A549 (cell line): Measurements from ENCODE around the gene CDK4. TPM values are rescaled to one million over a fixed set of nuclear protein-coding genes. Genes with fewer than 3 reads are reported as not detected.
A peak's percentile ranks its signal among the peaks of the same experiment; 100 is the strongest.

Experiments
- ATAC-seq, 2 experiments: fragments of 200-7000 bp in 1 of 2; fragments of >200 bp in 1 of 2; cut with Nextera tagmentation in 1 of 2; cut with Tn5 transposase in 1 of 2; 3 replicates each; pipeline versions ENCODE4 v1.8.0 to v1.9.1; 2018 to 2020; ENCODE audit warnings: mild to moderate bottlenecking in 1 of 2, moderate library complexity in 1 of 2
- CTCF ChIA-PET: fragments of 300-600 bp; sonication (Branson Sonifier 250); formaldehyde crosslinking; extraction: SDS; loops from one replicate; lab custom pipeline; 2021; ENCODE audit warnings: antibody characterized with exemption, inconsistent platforms; lab: Yijun Ruan, JAX
- POLR2A ChIA-PET: fragments of 350-600 bp; formaldehyde crosslinking; extraction: SDS; loops from one replicate; lab custom pipeline; 2021; ENCODE audit warnings: antibody characterized with exemption, inconsistent platforms; lab: Yijun Ruan, JAX
- DNase-seq, 2 experiments: peaks; one replicate each; pipeline versions ENCODE4 v3.0.0 to v3.0.0-alpha.2; 2011 to 2016; ENCODE audit warnings: low read depth in 1 of 2, low spot score in 1 of 2
- FAIRE-seq: peaks from 2 replicates; lab custom pipeline; 2011; peaks lifted over from hg19 to GRCh38; lab: Jason Lieb, UNC
- H3K27ac ChIP-seq, 2 experiments: fragments of >200 bp; sonication (Bioruptor Twin); formaldehyde crosslinking; 3 replicates each; pipeline ENCODE4 v1.5.1; 2016 to 2017
- H3K4me1 ChIP-seq: fragments of >200 bp; sonication (Bioruptor Twin); formaldehyde crosslinking; 3 replicates; pipeline ENCODE4 v1.6.1; 2016
- H3K4me2 ChIP-seq: fragments of >200 bp; sonication (Bioruptor Twin); formaldehyde crosslinking; 3 replicates; pipeline ENCODE4 v1.6.1; 2016
- H3K4me3 ChIP-seq: fragments of >200 bp; sonication (Bioruptor Twin); formaldehyde crosslinking; 3 replicates; pipeline ENCODE4 v1.5.1; 2016
- H3K9me3 ChIP-seq: fragments of >200 bp; sonication (Bioruptor Twin); formaldehyde crosslinking; 3 replicates; pipeline ENCODE4 v1.6.1; 2016
- EHMT2 ChIP-seq: fragments of 200-600 bp; sonication (generic); IDR thresholded peaks from 2 replicates; pipeline ENCODE4 v1.6.1; 2016; ENCODE audit warnings: antibody characterized with exemption, low read depth, mild to moderate bottlenecking, moderate library complexity
- FOSB ChIP-seq: fragments of 250-450 bp; sonication (Bioruptor Pico); IDR thresholded peaks from 2 replicates; pipeline ENCODE4 v1.5.0; 2020; ENCODE audit warnings: mild to moderate bottlenecking, moderate library complexity
- HEYL ChIP-seq: fragments of 250-450 bp; sonication (Bioruptor Pico); IDR thresholded peaks from 2 replicates; pipeline ENCODE4 v1.8.0; 2021; ENCODE audit warnings: mild to moderate bottlenecking, moderate library complexity
- HOXB13 ChIP-seq: fragments of 250-450 bp; sonication (Bioruptor Pico); IDR thresholded peaks from 2 replicates; pipeline ENCODE4 v1.5.0; 2020; ENCODE audit warnings: low read depth, mild to moderate bottlenecking, moderate library complexity
- JUN ChIP-seq, 2 experiments: fragments of >200 bp; sonication (Bioruptor Twin); formaldehyde crosslinking; IDR thresholded peaks; 2 replicates in 1 of 2; 3 replicates in 1 of 2; pipeline ENCODE4 v1.6.1; 2016 to 2017
- KDM1A ChIP-seq: fragments of 200-600 bp; sonication (generic); IDR thresholded peaks from 2 replicates; pipeline ENCODE4 v1.6.1; 2016; ENCODE audit warnings: low read depth, mild to moderate bottlenecking
- MAZ ChIP-seq: fragments of 150-350 bp; IDR thresholded peaks from 2 replicates; pipeline ENCODE4 v1.6.1; 2014; ENCODE audit warnings: antibody characterized with exemption, low read depth, low read length, borderline replicate concordance
- NFE2L2 ChIP-seq: fragments of 150-350 bp; conservative IDR thresholded peaks from 2 replicates; pipeline ENCODE4 v1.6.1; 2014; ENCODE audit warnings: low read length
- NR3C1 ChIP-seq: fragments of >200 bp; sonication (Bioruptor Twin); formaldehyde crosslinking; IDR thresholded peaks from 3 replicates; pipeline ENCODE4 v1.6.1; 2017
- ZFP36 ChIP-seq: fragments of 450-650 bp; IDR thresholded peaks from 2 replicates; pipeline ENCODE4 v1.6.1; 2014; ENCODE audit warnings: borderline replicate concordance; ENCODE audit not compliant: partially characterized antibody
- WGBS: methylation state at CpG from one replicate; pipeline ENCODE4 v1.1.6; 2017; ENCODE audit errors: missing lambda C conversion rate; 5-methylcytosine and 5-hydroxymethylcytosine counted together
- polyA plus RNA-seq, 4 experiments: library from polyadenylated mRNA; depleted of rRNA in 3 of 4; stranded (reverse); fragments of >200 nt; fragmentation: RNase III in 1 of 4; extraction: RNeasy Plus Mini Kit Qiagen cat#74134 plus additional on column Dnase treatment in 1 of 4; gene quantifications; 2 replicates in 3 of 4; 3 replicates in 1 of 4; pipeline ENCODE4 v1.2.3, GENCODE V29; 2011 to 2017
- TF ChIP-seq, protein P1 (sequence below): fragments of 250-450 bp; sonication (Bioruptor Pico); IDR thresholded peaks from 2 replicates; pipeline ENCODE4 v1.5.0; 2021; ENCODE audit warnings: mild to moderate bottlenecking, moderate library complexity, borderline replicate concordance
- TF ChIP-seq, protein P2 (sequence below): fragments of 250-450 bp; sonication (Bioruptor Pico); IDR thresholded peaks from 2 replicates; pipeline ENCODE4 v1.5.0; 2020; ENCODE audit warnings: low read depth, mild to moderate bottlenecking, moderate library complexity
- TF ChIP-seq, protein P3 (sequence below): fragments of 150-350 bp; IDR thresholded peaks from 2 replicates; pipeline ENCODE4 v1.6.1; 2014; ENCODE audit warnings: low read depth, mild to moderate bottlenecking, low read length

The CDK4 gene
- polyA plus RNA-seq, 2 of the 4 experiments (the other 2 are of a cell fraction) = 226 to 255 TPM

DNA sequence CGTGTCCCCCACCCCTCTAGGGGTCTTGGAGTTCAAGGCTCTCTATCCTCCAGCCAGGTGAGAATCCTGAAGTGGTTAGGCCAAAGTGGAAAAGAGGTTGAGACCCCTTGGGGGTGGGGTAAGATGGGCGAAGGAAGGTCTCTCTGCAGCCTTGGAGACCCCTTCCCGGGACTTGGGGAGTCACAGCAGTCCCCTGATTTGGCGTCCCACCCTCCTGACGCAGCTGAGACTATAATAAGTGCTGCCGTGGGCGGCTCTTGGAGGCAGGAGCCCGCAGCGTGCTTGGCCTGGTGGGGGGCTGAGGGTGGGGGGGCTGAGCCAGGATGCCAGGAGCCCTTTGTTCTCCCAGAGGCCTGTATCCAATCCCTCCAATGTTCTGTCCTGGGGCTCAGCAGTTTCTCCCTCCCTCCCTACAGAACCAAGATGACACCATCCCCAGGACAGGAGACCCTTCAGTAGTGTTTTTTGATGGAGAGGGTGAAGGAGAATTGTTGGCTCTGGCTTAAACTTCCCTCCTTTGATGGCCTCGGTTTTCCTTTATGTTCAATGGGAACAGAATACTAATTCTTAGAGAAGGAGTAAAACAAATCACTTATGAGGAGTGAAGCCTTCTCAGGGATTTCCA is 12.1 kb downstream of the CDK4 start (continued):
- TF ChIP-seq, protein P1, sequence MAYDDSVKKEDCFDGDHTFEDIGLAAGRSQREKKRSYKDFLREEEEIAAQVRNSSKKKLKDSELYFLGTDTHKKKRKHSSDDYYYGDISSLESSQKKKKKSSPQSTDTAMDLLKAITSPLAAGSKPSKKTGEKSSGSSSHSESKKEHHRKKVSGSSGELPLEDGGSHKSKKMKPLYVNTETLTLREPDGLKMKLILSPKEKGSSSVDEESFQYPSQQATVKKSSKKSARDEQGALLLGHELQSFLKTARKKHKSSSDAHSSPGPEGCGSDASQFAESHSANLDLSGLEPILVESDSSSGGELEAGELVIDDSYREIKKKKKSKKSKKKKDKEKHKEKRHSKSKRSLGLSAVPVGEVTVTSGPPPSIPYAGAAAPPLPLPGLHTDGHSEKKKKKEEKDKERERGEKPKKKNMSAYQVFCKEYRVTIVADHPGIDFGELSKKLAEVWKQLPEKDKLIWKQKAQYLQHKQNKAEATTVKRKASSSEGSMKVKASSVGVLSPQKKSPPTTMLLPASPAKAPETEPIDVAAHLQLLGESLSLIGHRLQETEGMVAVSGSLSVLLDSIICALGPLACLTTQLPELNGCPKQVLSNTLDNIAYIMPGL (CRISPR knock-in tag) = no peak
- TF ChIP-seq HEYL (CRISPR knock-in tag) (no peak), KDM1A (no peak), NFE2L2 (no peak), EHMT2 (no peak), ZFP36 (no peak), NR3C1 (no peak)
- TF ChIP-seq, protein P2, sequence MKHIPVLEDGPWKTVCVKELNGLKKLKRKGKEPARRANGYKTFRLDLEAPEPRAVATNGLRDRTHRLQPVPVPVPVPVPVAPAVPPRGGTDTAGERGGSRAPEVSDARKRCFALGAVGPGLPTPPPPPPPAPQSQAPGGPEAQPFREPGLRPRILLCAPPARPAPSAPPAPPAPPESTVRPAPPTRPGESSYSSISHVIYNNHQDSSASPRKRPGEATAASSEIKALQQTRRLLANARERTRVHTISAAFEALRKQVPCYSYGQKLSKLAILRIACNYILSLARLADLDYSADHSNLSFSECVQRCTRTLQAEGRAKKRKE (CRISPR knock-in tag) = no peak

GRCh38 chr12:57739387-57739786 is 12.7 kb downstream of the CDK4 start:
- ATAC-seq (no peak), FAIRE-seq (no peak), DNase-seq (no peak)
- no peaks in the 10 kb centered on the region for H3K9me3 ChIP-seq
- H3K4me2 ChIP-seq = no peak overlapping the region; the same call in 2 of the 3 replicates
- no peak overlapping the region for H3K27ac ChIP-seq
- peaks cover 32% of the 10 kb centered on the region for H3K4me1 ChIP-seq
- TF ChIP-seq NR3C1 (no peak), FOSB (CRISPR knock-in tag) (no peak), HOXB13 (no peak)
- TF ChIP-seq, protein P3, sequence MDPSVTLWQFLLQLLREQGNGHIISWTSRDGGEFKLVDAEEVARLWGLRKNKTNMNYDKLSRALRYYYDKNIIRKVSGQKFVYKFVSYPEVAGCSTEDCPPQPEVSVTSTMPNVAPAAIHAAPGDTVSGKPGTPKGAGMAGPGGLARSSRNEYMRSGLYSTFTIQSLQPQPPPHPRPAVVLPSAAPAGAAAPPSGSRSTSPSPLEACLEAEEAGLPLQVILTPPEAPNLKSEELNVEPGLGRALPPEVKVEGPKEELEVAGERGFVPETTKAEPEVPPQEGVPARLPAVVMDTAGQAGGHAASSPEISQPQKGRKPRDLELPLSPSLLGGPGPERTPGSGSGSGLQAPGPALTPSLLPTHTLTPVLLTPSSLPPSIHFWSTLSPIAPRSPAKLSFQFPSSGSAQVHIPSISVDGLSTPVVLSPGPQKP = no peak
- H3K4me3 ChIP-seq = no peak overlapping the region
- ChIA-PET POLR2A (no interaction called here), CTCF (interaction anchor here (0.7 to 10.7 kb wide), 3 partner anchors 11 to 253 kb away, joined by 4 to 242 read pairs (median 4); no protein-coding TSS in a partner anchor)
- WGBS = 30% methylated on average over 7 of the region's 7 CpGs

DNA sequence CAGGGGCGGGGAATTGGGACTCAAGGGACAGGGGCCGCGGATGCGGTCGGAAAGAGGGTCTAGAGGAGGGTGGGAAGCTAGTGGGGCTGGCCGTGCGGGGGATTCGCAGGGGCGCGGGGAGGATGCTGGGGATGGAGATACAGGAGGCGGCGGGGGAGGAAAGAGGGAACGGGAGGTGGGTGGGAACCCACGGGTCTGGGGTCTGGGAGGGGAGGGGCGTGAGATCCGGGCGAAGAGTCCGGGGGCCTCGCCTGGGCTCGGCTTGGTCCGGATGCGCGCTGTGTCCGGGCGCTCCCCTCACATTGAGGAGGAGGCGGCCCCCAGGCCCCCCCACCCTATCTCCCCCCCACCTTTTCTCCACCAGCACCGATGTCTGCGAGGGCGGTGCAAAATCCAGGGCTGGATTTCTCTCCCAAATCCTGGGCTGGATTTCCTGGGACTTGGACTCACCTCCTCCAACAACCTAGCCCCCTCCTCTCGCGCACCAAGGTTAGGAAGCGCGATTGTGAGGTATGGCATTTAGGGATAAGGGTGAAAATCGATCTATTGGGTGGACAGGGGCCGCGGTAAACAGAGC is 13.4 kb downstream of the CDK4 start, which contains the start of gene AGAP2:
AGAP2 (minus strand) TSS at position 82 of the 577 bp plus-strand sequence. CDS start 496 bp downstream, outside the sequence.
- ATAC-seq (no peak), FAIRE-seq (no peak), DNase-seq (no peak)
- H3K9me3 ChIP-seq = no peaks in the 10 kb centered on the region
- H3K27ac ChIP-seq = peak within 1 kb of the TSS; percentile 49 to 80; a peak in 5 of 6 replicates
- TF ChIP-seq MAZ = peak; percentile 74; the same call in 1 of the 2 replicates
- no peak for TF ChIP-seq JUN (IDR thresholded peaks at IDR 0.05)
- peak within 1 kb of the TSS; percentile 60 for H3K4me3 ChIP-seq
- WGBS = 14% methylated on average over 15 of the region's 36 CpGs
- peak within 1 kb of the TSS; percentile 100 for H3K4me2 ChIP-seq
- ChIA-PET POLR2A (no interaction called here), CTCF (interaction anchor here (0.7 to 10.7 kb wide), 8 partner anchors 9 to 280 kb away, joined by 3 to 242 read pairs (median 4); no protein-coding TSS in a partner anchor)
- peaks cover 27% of the 10 kb centered on the region for H3K4me1 ChIP-seq
